Osteocyte (in vitro differentiated cells): Measurements from ENCODE around the gene ANXA5. TPM values are rescaled to one million over a fixed set of nuclear protein-coding genes. Genes with fewer than 3 reads are reported as not detected.
A peak's percentile ranks its signal among the peaks of the same experiment; 100 is the strongest.

Source experiments
- DNase-seq: peaks from one replicate; pipeline ENCODE4 v3.0.0; 2021; ENCODE audit warnings: mixed read lengths; ENCODE audit not compliant: unreplicated experiment; ENCODE audit errors: extremely low spot score
- H3K27ac Mint-ChIP-seq: one replicate; pipeline ENCODE4 v1.8.0; 2021; ENCODE audit warnings: mild to moderate bottlenecking, mixed read lengths; ENCODE audit not compliant: unreplicated experiment
- H3K27me3 Mint-ChIP-seq: one replicate; pipeline ENCODE4 v1.8.0; 2021; ENCODE audit warnings: mixed read lengths; ENCODE audit not compliant: unreplicated experiment
- H3K36me3 Mint-ChIP-seq: one replicate; pipeline ENCODE4 v1.8.0; 2021; ENCODE audit warnings: mixed read lengths; ENCODE audit not compliant: unreplicated experiment
- H3K4me1 Mint-ChIP-seq: one replicate; pipeline ENCODE4 v1.8.0; 2021; ENCODE audit warnings: mixed read lengths; ENCODE audit not compliant: unreplicated experiment
- H3K4me3 Mint-ChIP-seq: one replicate; pipeline ENCODE4 v1.8.0; 2021; ENCODE audit warnings: mild to moderate bottlenecking, moderate library complexity, mixed read lengths; ENCODE audit not compliant: unreplicated experiment
- H3K9me3 Mint-ChIP-seq: one replicate; pipeline ENCODE4 v1.8.0; 2021; ENCODE audit warnings: mixed read lengths; ENCODE audit not compliant: unreplicated experiment
- total RNA-seq: library from RNA; stranded (reverse); gene quantifications from 2 replicates; pipeline ENCODE4 v1.2.1, GENCODE V29; 2021
- TF ChIP-seq, protein P1 (sequence below): fragments of 200-600 bp; sonication (generic); IDR thresholded peaks from 2 replicates; pipeline ENCODE4 v1.5.0; 2021; ENCODE audit warnings: antibody characterized with exemption, mild to moderate bottlenecking, moderate library complexity

Gene ANXA5
- total RNA-seq, 1 donor from 2014 or later: 488 TPM

DNA sequence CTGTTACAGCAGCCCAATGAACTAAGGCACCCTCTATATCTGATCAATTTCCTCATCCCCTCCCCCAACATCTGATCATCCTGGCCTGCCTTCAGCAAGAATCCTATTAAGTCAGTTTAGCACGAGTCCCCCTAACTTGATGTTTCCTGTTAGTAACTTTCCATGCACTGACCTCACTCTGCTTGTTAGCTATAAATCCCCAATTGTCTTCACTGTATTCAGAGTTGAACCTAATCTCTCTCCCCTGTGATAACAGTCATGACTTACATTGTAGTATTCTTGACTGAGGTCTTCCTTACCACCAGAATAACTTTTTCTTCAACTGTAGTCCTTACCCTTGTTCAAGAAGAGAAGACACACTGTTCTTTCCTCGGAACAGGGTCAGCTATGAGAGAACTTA is 8.5 kb downstream of the ANXA5 start:
- no peak for DNase-seq
- Mint-ChIP-seq H3K27me3 (no peaks in the 10 kb centered on the region), H3K4me1 (peaks cover 1% of the 10 kb centered on the region), H3K36me3 (peaks cover 34% of the 10 kb centered on the region), H3K27ac (no peak overlapping the region), H3K9me3 (no peaks in the 10 kb centered on the region), H3K4me3 (no peak overlapping the region)
- TF ChIP-seq, protein P1, sequence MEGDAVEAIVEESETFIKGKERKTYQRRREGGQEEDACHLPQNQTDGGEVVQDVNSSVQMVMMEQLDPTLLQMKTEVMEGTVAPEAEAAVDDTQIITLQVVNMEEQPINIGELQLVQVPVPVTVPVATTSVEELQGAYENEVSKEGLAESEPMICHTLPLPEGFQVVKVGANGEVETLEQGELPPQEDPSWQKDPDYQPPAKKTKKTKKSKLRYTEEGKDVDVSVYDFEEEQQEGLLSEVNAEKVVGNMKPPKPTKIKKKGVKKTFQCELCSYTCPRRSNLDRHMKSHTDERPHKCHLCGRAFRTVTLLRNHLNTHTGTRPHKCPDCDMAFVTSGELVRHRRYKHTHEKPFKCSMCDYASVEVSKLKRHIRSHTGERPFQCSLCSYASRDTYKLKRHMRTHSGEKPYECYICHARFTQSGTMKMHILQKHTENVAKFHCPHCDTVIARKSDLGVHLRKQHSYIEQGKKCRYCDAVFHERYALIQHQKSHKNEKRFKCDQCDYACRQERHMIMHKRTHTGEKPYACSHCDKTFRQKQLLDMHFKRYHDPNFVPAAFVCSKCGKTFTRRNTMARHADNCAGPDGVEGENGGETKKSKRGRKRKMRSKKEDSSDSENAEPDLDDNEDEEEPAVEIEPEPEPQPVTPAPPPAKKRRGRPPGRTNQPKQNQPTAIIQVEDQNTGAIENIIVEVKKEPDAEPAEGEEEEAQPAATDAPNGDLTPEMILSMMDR: no peak

DNA sequence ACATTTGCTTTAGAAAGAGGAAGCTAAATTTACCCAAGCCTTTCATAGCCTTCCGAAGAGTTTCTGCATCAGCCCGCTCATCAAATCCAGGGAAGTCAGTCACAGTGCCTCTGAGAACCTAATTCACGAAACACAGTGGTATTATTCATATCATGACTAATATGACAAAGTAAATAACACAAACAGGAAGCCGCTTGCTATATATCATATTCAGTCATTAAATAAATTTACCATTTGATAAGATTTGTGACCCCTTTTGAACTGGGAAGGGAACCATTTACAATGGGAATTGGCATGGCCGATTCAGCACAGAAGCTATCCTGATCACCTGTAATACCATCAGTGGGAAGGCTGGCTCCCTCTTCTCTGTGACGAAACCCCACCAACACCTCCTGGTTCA is 10.5 kb downstream of the ANXA5 start:
- peaks cover 1% of the 10 kb centered on the region for H3K4me1 Mint-ChIP-seq
- peak overlapping the region; percentile 1 for H3K27ac Mint-ChIP-seq
- no peak for DNase-seq
- no peak overlapping the region for H3K4me3 Mint-ChIP-seq
- no peaks in the 10 kb centered on the region for H3K27me3 Mint-ChIP-seq
- no peaks in the 10 kb centered on the region for H3K9me3 Mint-ChIP-seq
- peaks cover 31% of the 10 kb centered on the region for H3K36me3 Mint-ChIP-seq
- TF ChIP-seq, protein P1: no peak

DNA sequence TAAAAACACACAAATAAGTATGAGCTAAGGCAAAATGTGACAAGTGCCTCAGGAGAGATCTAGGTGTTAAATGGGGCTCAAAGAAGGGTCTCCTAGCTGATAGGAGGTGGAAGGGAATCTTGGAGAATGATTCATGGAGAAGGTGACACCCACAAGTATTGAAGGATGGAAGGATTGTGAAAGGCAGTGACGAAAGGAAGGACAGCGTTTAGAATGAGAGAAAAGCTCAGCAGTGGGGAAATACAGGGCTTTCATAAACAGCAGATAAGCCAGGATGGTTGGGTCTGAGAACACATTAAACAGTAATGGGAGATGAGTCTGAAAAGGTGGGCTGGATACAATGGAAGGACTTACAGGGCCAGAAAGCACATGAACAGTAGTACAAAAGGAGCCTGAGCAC is 11.5 kb downstream of the ANXA5 start:
- no peaks in the 10 kb centered on the region for H3K27me3 Mint-ChIP-seq
- peaks cover 1% of the 10 kb centered on the region for H3K4me1 Mint-ChIP-seq
- H3K9me3 Mint-ChIP-seq: no peaks in the 10 kb centered on the region
- H3K27ac Mint-ChIP-seq: no peak overlapping the region
- TF ChIP-seq, protein P1: no peak
- no peak overlapping the region for H3K4me3 Mint-ChIP-seq
- H3K36me3 Mint-ChIP-seq: peaks cover 38% of the 10 kb centered on the region
- no peak for DNase-seq

DNA sequence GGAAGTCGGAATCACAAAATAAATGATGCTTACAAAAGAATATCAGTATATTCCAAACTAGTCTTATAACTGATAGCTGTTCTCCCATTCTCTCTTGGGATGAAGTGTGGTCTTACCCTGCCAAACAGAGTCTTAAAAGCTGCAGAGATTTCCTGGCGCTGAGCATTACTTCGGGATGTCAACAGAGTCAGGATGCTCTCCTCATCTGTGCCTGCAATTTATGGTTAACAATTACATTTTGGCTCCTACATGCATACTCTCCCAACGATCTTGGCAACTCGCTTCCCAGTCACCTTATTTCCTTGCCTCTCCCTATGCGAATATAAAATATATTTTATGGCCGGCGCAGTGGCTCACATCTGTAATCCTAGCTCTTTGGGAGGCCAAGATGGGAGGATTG is 12.2 kb downstream of the ANXA5 start:
- no peak overlapping the region for H3K27ac Mint-ChIP-seq
- DNase-seq: no peak
- H3K27me3 Mint-ChIP-seq: no peaks in the 10 kb centered on the region
- peaks cover 1% of the 10 kb centered on the region for H3K4me1 Mint-ChIP-seq
- H3K9me3 Mint-ChIP-seq: no peaks in the 10 kb centered on the region
- peaks cover 45% of the 10 kb centered on the region for H3K36me3 Mint-ChIP-seq
- no peak overlapping the region for H3K4me3 Mint-ChIP-seq
- TF ChIP-seq, protein P1: no peak

DNA sequence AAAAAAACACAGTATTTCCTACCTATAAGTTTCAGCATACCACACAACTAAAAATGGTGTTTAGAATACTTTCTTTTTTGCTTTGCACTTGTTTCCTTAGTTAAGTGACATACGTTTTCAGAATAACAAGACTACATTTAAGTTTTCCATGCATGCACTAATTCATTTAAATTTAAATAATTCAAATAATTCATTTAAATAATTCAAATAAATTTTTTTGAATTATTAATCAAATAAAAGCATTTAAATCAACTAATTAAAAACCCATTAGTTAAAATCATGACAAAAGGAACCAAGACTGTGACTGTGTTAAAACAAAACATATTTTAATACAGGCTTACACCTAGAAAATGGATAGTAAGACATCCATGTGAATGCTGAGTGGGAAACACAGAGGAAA is 12.8 kb downstream of the ANXA5 start:
- H3K9me3 Mint-ChIP-seq: no peaks in the 10 kb centered on the region
- no peak for DNase-seq
- TF ChIP-seq, protein P1: no peak
- H3K27ac Mint-ChIP-seq: no peak overlapping the region
- peaks cover 1% of the 10 kb centered on the region for H3K4me1 Mint-ChIP-seq
- no peak overlapping the region for H3K4me3 Mint-ChIP-seq
- H3K27me3 Mint-ChIP-seq: no peaks in the 10 kb centered on the region
- peaks cover 50% of the 10 kb centered on the region for H3K36me3 Mint-ChIP-seq
